Suprapubic skin (tissue), 4 donors: ENCODE measurements around the gene CYP26B1. TPM values are rescaled to one million over a fixed set of nuclear protein-coding genes. Genes with fewer than 3 reads are reported as not detected.

ENCODE experiments used
- DNase-seq, 2 donors: peaks; one replicate each; pipeline ENCODE4 v3.0.0-alpha.2; 2019; ENCODE audit warnings: low spot score in 2 of 2
- H3K27ac ChIP-seq: fragments of 200-600 bp; sonication (generic); one replicate; pipeline ENCODE4 v1.5.1; 2019
- H3K27me3 ChIP-seq: fragments of 200-600 bp; sonication (generic); one replicate; pipeline ENCODE4 v1.5.1; 2019
- H3K36me3 ChIP-seq: fragments of 200-600 bp; sonication (generic); one replicate; pipeline ENCODE4 v1.5.1; 2019
- H3K4me1 ChIP-seq: fragments of 200-600 bp; sonication (generic); one replicate; pipeline ENCODE4 v1.5.1; 2019
- H3K4me3 ChIP-seq: fragments of 200-600 bp; sonication (generic); one replicate; pipeline ENCODE4 v1.5.1; 2019; ENCODE audit warnings: mild to moderate bottlenecking
- H3K9me3 ChIP-seq: fragments of 200-600 bp; sonication (generic); one replicate; pipeline ENCODE4 v1.5.1; 2019
- EP300 ChIP-seq: sonication (generic); formaldehyde crosslinking; IDR thresholded peaks from one replicate; pipeline ENCODE4 v1.6.1; 2017; ENCODE audit warnings: antibody characterized with exemption
- POLR2A ChIP-seq, 2 donors: fragments of 450-650 bp; IDR thresholded peaks; one replicate each; pipeline ENCODE4 v1.6.1; 2017; ENCODE audit warnings: antibody characterized with exemption in 2 of 2, mild to moderate bottlenecking in 2 of 2, moderate library complexity in 2 of 2
- POLR2AphosphoS5 ChIP-seq, 3 donors: sonication (generic); formaldehyde crosslinking; IDR thresholded peaks; one replicate each; pipeline ENCODE4 v1.6.1; 2017; ENCODE audit warnings: antibody characterized with exemption in 3 of 3
- WGBS: methylation state at CpG from one replicate; pipeline ENCODE4 v1.1.5; 2018; 5-methylcytosine and 5-hydroxymethylcytosine counted together
- total RNA-seq, 4 donors: library from RNA; depleted of rRNA; stranded (reverse); fragments of >200 nt; gene quantifications; one replicate each; pipeline ENCODE4 v1.1.0, GENCODE V29; 2016
- TF ChIP-seq, protein P1 (sequence below), 2 donors: fragments of 200-600 bp in 1 of 2; fragments of 450-650 bp in 1 of 2; sonication (generic) in 1 of 2; IDR thresholded peaks; one replicate each; pipeline ENCODE4 v1.5.1; 2016 to 2019; ENCODE audit warnings: antibody characterized with exemption in 2 of 2, mild to moderate bottlenecking in 1 of 2, moderate library complexity in 1 of 2

CYP26B1 gene
- total RNA-seq, 4 donors from 2014 or later, result 53.3 to 83.3 (median 67.7) TPM

DNA sequence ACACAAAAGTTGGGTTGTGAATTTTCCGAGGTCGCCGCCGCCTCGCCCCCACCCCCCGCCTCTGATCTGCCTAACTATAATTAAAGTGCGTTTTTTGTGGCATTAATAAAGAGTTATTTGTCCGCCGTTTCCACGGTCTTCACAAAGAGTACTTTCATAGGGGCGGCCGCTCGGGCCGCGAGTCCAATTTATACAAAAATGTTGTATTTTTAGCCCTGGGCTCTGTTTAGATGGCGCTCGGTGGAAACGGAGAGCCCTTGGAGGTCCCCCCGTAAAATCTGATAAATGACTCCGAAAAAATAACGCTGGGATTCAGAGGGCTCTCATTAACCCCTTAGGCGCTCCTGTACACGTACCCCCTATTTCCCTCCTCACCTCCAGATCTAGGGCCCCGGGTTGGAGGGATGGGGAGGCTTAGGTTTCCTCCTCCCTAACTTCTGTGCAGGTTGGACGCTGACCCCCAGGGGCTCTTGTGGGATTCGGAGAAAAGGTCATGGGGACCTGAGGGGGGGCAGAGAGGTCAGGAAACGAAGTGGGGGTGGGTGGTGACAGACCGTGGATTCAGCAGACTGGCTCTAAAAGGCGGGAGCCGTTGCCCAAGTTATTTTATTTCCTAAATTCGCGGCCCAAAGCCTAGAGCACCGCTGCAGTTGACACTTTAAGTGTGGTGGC, 1.9 kb downstream of the CYP26B1 start:
- Histone ChIP-seq H3K4me3 (peak overlapping the region; percentile 64), H3K27me3 (peaks cover 65% of the 10 kb centered on the region), H3K36me3 (no peaks in the 10 kb centered on the region), H3K4me1 (peaks cover 87% of the 10 kb centered on the region), H3K9me3 (no peaks in the 10 kb centered on the region), H3K27ac (peak overlapping the region; percentile 34)
- WGBS, result 1% methylated on average over 33 of the region's 33 CpGs
- DNase-seq, result peak in 1 of 2 donors; percentile 58
- TF ChIP-seq EP300 (no peak), POLR2A (IDR thresholded peaks at IDR 0.05) (no peak), POLR2AphosphoS5 (IDR thresholded peaks at IDR 0.05) (no peak)
- TF ChIP-seq, protein P1, sequence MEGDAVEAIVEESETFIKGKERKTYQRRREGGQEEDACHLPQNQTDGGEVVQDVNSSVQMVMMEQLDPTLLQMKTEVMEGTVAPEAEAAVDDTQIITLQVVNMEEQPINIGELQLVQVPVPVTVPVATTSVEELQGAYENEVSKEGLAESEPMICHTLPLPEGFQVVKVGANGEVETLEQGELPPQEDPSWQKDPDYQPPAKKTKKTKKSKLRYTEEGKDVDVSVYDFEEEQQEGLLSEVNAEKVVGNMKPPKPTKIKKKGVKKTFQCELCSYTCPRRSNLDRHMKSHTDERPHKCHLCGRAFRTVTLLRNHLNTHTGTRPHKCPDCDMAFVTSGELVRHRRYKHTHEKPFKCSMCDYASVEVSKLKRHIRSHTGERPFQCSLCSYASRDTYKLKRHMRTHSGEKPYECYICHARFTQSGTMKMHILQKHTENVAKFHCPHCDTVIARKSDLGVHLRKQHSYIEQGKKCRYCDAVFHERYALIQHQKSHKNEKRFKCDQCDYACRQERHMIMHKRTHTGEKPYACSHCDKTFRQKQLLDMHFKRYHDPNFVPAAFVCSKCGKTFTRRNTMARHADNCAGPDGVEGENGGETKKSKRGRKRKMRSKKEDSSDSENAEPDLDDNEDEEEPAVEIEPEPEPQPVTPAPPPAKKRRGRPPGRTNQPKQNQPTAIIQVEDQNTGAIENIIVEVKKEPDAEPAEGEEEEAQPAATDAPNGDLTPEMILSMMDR (IDR thresholded peaks at IDR 0.05), result no peak

- Histone ChIP-seq H3K36me3 (no peaks in the 10 kb centered on the region), H3K4me1 (peaks cover 84% of the 10 kb centered on the region), H3K9me3 (no peaks in the 10 kb centered on the region), H3K27ac (peak overlapping the region; percentile 34), H3K27me3 (peaks cover 61% of the 10 kb centered on the region), H3K4me3 (peak overlapping the region; percentile 64)
- DNase-seq, result peak in 1 of 2 donors; percentile 63
- TF ChIP-seq EP300, result no peak
- no peak for TF ChIP-seq POLR2AphosphoS5 (IDR thresholded peaks at IDR 0.05)
- TF ChIP-seq POLR2A (IDR thresholded peaks at IDR 0.05), result no peak
- TF ChIP-seq, protein P1 (IDR thresholded peaks at IDR 0.05), result no peak
- WGBS, result under 1% methylated on average over 29 of the region's 29 CpGs
Measured at GRCh38 chr2:72145289-72145657, 2.4 kb downstream of the CYP26B1 start.

- Histone ChIP-seq H3K4me1 (peaks cover 79% of the 10 kb centered on the region), H3K36me3 (no peaks in the 10 kb centered on the region), H3K9me3 (no peaks in the 10 kb centered on the region), H3K4me3 (peak overlapping the region; percentile 64), H3K27ac (peak overlapping the region; percentile 34), H3K27me3 (peaks cover 59% of the 10 kb centered on the region)
- TF ChIP-seq POLR2AphosphoS5 (IDR thresholded peaks at IDR 0.05) (no peak), POLR2A (IDR thresholded peaks at IDR 0.05) (peak in 1 of 2 donors; percentile 24)
- 0% methylated on average over 5 of the region's 63 CpGs for WGBS
- peak in 1 of 2 donors; percentile 78 for DNase-seq
Measured at GRCh38 chr2:72144632-72145288, 2.9 kb downstream of the CYP26B1 start.

DNA sequence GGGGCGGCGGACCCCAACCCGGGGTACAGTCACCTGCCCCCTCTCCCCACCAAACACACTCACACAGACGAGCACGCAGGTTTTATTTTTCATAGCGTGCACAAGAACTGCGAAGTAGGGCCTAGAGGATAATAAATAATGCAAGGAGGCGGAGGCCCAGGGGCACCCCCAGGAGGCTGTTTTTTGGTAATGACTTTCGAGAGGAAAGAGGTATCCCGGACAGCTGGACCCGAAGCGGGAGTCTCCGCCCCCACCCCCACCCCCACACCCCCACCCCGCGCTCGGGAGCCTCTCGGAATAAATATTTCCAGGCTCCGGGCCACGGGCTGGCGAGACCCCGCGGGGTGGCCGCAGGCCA, 3.4 kb downstream of the CYP26B1 start:
- Histone ChIP-seq H3K9me3 (no peaks in the 10 kb centered on the region), H3K4me1 (peaks cover 78% of the 10 kb centered on the region)
- 3% methylated on average over 5 of the region's 23 CpGs for WGBS

DNA sequence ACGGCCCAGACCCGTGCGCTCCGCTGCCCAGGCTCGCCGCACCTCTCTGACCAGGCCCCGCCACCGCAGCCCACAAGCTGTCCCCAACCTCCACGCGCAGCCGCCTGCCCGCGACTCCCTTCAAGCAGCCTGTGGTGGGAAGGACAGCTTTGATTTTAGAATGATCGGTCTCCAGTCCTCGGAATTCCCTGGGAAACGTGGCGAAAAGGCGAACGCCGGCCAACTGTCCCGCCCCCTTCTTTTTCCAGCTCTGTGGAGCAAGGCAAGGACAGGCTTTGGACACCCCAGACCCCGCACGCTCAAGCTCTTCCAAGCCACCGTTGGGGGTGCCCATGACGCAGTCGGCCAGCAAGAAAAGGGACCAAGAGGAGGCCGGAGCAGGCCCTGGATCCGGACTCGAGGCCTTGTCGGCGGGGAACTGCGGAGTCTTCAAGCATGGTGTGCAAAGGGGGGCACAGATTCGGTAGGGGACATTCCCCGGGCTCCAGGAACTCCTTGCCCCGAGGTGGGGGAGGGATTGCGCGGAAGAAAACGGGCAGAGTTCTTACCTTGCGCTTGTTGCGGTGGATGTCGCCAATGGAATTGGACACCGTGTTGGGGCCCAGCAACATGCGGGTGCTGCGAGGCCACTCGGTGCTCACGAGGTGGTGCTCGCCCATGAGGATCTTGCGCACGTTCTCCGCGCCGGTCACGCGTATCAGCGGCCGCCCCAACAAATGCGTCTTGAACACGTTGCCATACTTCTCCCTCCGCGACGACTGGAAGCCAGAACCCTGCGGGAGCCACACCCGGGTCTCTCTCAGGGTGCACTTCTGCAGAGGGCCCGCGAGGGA, 4.0 kb downstream of the CYP26B1 start:
- Histone ChIP-seq H3K27me3 (peaks cover 48% of the 10 kb centered on the region), H3K4me1 (peaks cover 74% of the 10 kb centered on the region), H3K27ac (peak overlapping the region; percentile 34), H3K36me3 (no peaks in the 10 kb centered on the region), H3K4me3 (peak overlapping the region; percentile 64), H3K9me3 (no peaks in the 10 kb centered on the region)
- DNase-seq, result peak in 1 of 2 donors; percentile 74
- TF ChIP-seq POLR2AphosphoS5 (IDR thresholded peaks at IDR 0.05) (no peak), EP300 (no peak), POLR2A (IDR thresholded peaks at IDR 0.05) (no peak)
- TF ChIP-seq, protein P1 (IDR thresholded peaks at IDR 0.05), result no peak
- 20% methylated on average over 11 of the region's 65 CpGs for WGBS

More for the DNA sequence above, 3.4 kb downstream of the CYP26B1 start:
- TF ChIP-seq POLR2AphosphoS5 (IDR thresholded peaks at IDR 0.05), result no peak
- no peak for TF ChIP-seq EP300
- TF ChIP-seq, protein P1 (IDR thresholded peaks at IDR 0.05), result no peak
- Histone ChIP-seq H3K36me3 (no peaks in the 10 kb centered on the region), H3K27me3 (peaks cover 54% of the 10 kb centered on the region), H3K27ac (peak overlapping the region; percentile 34), H3K4me3 (peak overlapping the region; percentile 64)
- no peak for DNase-seq
